HepG2 (cell line): ENCODE results near the gene PHF21B. TPM values are rescaled to one million over a fixed set of nuclear protein-coding genes. Genes with fewer than 3 reads are reported as not detected.

Experiments
- GABPA ChIP-seq, 2 experiments: IDR thresholded peaks; 2 replicates each; pipeline ENCODE4 v1.6.1; 2011 to 2016; ENCODE audit warnings: low read depth in 2 of 2, low read length in 1 of 2, missing biosample characterization in 1 of 2, missing genetic modification characterization in 1 of 2
- HOMEZ ChIP-seq: IDR thresholded peaks from 2 replicates; pipeline ENCODE4 v1.6.1; 2016; ENCODE audit warnings: low read depth
- JUN ChIP-seq: sonication (generic); formaldehyde crosslinking; IDR thresholded peaks from 2 replicates; pipeline ENCODE4 v1.4.0; 2020; ENCODE audit warnings: mild to moderate bottlenecking, missing genetic modification reagents
- NR2F1 ChIP-seq, 2 experiments: fragments of 450-650 bp in 1 of 2; formaldehyde crosslinking in 1 of 2; IDR thresholded peaks; 2 replicates each; pipeline versions ENCODE4 v1.5.0 to v1.6.1; 2016 to 2020; ENCODE audit warnings: mild to moderate bottlenecking in 1 of 2, missing compliant biosample characterization in 1 of 2, missing genetic modification reagents in 1 of 2, moderate library complexity in 1 of 2
- PRDM10 ChIP-seq: sonication (generic); formaldehyde crosslinking; IDR thresholded peaks from 2 replicates; pipeline ENCODE4 v1.4.0; 2020; ENCODE audit warnings: low read depth, missing genetic modification reagents
- TAF1 ChIP-seq: sonication (generic); formaldehyde crosslinking; IDR thresholded peaks from 2 replicates; pipeline ENCODE4 v1.4.0; 2020; ENCODE audit warnings: missing genetic modification reagents
- ZNF441 ChIP-seq: sonication (generic); formaldehyde crosslinking; IDR thresholded peaks from 2 replicates; pipeline ENCODE4 v1.7.0; 2021; ENCODE audit warnings: missing genetic modification reagents, borderline replicate concordance
- ZNF552 ChIP-seq: sonication (generic); formaldehyde crosslinking; IDR thresholded peaks from 2 replicates; pipeline ENCODE4 v1.9.0; 2022; ENCODE audit warnings: missing genetic modification reagents, mild to moderate bottlenecking, borderline replicate concordance
- polyA plus RNA-seq, 8 experiments: library from polyadenylated mRNA; depleted of rRNA in 3 of 8; stranded (reverse) in 7 of 8; unstranded in 1 of 8; fragments of >200 nt; fragmentation: Illumina TruSeq in 4 of 8; extraction: Trizol in 4 of 8; gene quantifications; 2 replicates each; pipeline versions ENCODE4 v1.2.1 to v1.2.3, GENCODE V29; 2011 to 2016; ENCODE audit warnings: low read depth in 4 of 8, missing spikeins in 1 of 8, mixed read lengths in 1 of 8; ENCODE audit not compliant: insufficient read depth in 1 of 8
- total RNA-seq, 5 experiments: library from RNA; depleted of rRNA; stranded (reverse); fragments of >200 nt; fragmentation: Illumina TruSeq; extraction: Trizol; gene quantifications; 2 replicates each; pipeline ENCODE4 v1.2.3, GENCODE V29; 2016; ENCODE audit warnings: low read depth in 1 of 5

PHF21B gene
- total and polyA plus RNA-seq, 2 of the 13 experiments (the other 11 are each of a cell fraction or from before 2014, with no cell fraction given): not detected

DNA sequence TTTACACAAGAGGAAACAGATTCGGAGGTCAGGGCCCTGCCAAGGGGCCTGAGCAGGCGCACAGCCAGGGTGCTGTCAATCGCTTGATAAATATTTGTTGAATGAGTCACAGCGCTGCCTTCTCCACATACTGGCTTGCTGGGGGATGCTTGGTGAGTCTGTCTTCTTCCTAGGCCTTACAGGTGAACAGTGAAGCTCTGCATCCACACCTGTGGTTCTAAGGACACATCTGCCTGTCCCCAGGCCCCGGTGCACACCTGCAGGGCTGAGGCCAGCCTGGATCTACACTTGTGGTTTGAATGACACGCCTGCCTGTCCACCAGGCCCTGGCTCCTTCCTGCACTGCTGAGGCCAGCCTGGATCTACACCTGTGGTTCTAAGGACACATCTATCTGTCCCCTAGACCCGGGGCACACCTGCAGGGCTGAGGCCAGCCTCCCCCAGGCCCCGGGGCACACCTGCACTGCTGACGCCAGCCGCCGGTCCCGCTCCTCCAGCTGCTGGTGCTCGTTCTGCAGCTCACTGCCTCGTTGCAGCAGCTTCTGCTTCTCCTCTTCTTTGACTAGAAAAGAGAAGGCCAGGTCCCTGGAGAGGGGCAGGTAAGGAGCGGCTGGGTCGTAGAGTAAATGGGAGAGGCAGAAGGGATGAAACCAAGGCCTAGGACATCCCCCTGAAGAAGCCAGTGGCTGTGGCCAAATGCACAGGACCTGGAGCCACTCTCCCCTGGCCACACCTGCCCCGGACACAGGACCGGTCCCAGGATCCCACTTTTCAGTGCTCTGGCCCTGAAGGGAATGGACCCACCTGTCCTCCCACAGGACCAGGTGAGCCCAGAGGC is 124.6 kb downstream of the PHF21B start (continued):
- TF ChIP-seq NR2F1 (CRISPR knock-in tag; IDR thresholded peaks at IDR 0.05) (no peak), GABPA (IDR thresholded peaks at IDR 0.05; ENCODE audit: low read depth, low read length) (no peak), GABPA (CRISPR knock-in tag; IDR thresholded peaks at IDR 0.05; ENCODE audit: low read depth) (no peak), PRDM10 (no peak), ZNF441 (CRISPR knock-in tag) (no peak), HOMEZ (no peak), TAF1 (CRISPR knock-in tag) (no peak), ZNF552 (CRISPR knock-in tag) (no peak), JUN (CRISPR knock-in tag) (no peak)
